ENCODE data around the gene FSCN2. TPM values are rescaled to one million over a fixed set of nuclear protein-coding genes. Genes with fewer than 3 reads are reported as not detected.

Gene FSCN2
- total and polyA plus RNA-seq, 2 of the 4 experiments (the other 2 are of a cell fraction), result 0.18 to 0.84 TPM

GRCh38 chr17:81528651-81529436, 667 bp downstream of the FSCN2 start:
- no peak for DNase-seq
- H2BK20ac ChIP-seq (ENCODE audit: low read depth, low read length), result no peak overlapping the region
- H3K27me3 ChIP-seq (ENCODE audit: control insufficient read depth, insufficient read depth, low read length), result peaks cover 9% of the 10 kb centered on the region
- no peaks in the 10 kb centered on the region for H3K4me1 ChIP-seq (ENCODE audit: control insufficient read depth, insufficient read depth, low read length)
- no peak for ATAC-seq (ENCODE audit: low read depth)
- no peak overlapping the region for H4K91ac ChIP-seq (ENCODE audit: insufficient read depth, low read depth, low read length)
- 90% methylated on average over 53 of the region's 62 CpGs; no CpG with 5 or more reads in 1 of the 2 experiments for WGBS, 2 experiments (ENCODE audit: extremely low coverage in 2 of 2, insufficient read length in 1 of 2)
- H2BK5ac ChIP-seq (ENCODE audit: low read depth, low read length, poor library complexity, severe bottlenecking), result no peak overlapping the region
- H3K79me1 ChIP-seq (ENCODE audit: low read depth in 1 of 2, low read length in 2 of 2), result no peaks in the 10 kb centered on the region
- H2AK9ac ChIP-seq (replicated peaks; ENCODE audit: low read depth, low read length, poor library complexity), result no peak overlapping the region
- H3K14ac ChIP-seq (replicated peaks; ENCODE audit: low read depth, low read length), result no peak overlapping the region
- H3K23ac ChIP-seq (ENCODE audit: low read depth, low read length), result no peak overlapping the region
- H3K9ac ChIP-seq (ENCODE audit: low read depth, low read length), result no peak overlapping the region
- TF ChIP-seq USF2 (IDR thresholded peaks at IDR 0.05; ENCODE audit: low read depth, low read length), result no peak
- TF ChIP-seq RFX5 (IDR thresholded peaks at IDR 0.05; ENCODE audit: low read depth, low read length), result no peak
- TF ChIP-seq MAZ (IDR thresholded peaks at IDR 0.05; ENCODE audit: borderline replicate concordance, low read depth, low read length), result no peak
- no peak for TF ChIP-seq MAFK (IDR thresholded peaks at IDR 0.05; ENCODE audit: low read depth, low read length)
- TF ChIP-seq POLR2A (IDR thresholded peaks at IDR 0.05; ENCODE audit: low read depth, low read length), result no peak
- no peak for TF ChIP-seq BHLHE40 (IDR thresholded peaks at IDR 0.05; ENCODE audit: low read depth, low read length)
- TF ChIP-seq RCOR1 (IDR thresholded peaks at IDR 0.05; ENCODE audit: insufficient replicate concordance, low read length), result no peak
- no peak for TF ChIP-seq CHD1 (IDR thresholded peaks at IDR 0.05; ENCODE audit: low read depth, low read length)
- TF ChIP-seq SMC3 (IDR thresholded peaks at IDR 0.05; ENCODE audit: low read depth, low read length), result no peak
- TF ChIP-seq NFE2L2 (IDR thresholded peaks at IDR 0.05; ENCODE audit: low read depth, low read length), result no peak
- TF ChIP-seq MXI1 (IDR thresholded peaks at IDR 0.05; ENCODE audit: borderline replicate concordance, low read depth, low read length), result no peak
- no peak for TF ChIP-seq CEBPB (IDR thresholded peaks at IDR 0.05; ENCODE audit: low read depth, low read length)
- TF ChIP-seq ELK1 (IDR thresholded peaks at IDR 0.05; ENCODE audit: borderline replicate concordance, low read depth, low read length), result no peak
- TF ChIP-seq FOS (IDR thresholded peaks at IDR 0.05; ENCODE audit: low read depth, low read length), result no peak
- TF ChIP-seq RAD21 (IDR thresholded peaks at IDR 0.05; ENCODE audit: low read length), result no peak
- H2AFZ ChIP-seq (replicated peaks; ENCODE audit: low read length, poor library complexity), result no peak overlapping the region
- H2BK15ac ChIP-seq (ENCODE audit: low read depth, low read length), result no peak overlapping the region
- H3K4me3 ChIP-seq (ENCODE audit: insufficient read depth, low read depth, low read length), result no peak overlapping the region
- POLR2A ChIA-PET (ENCODE audit: unreplicated experiment), result no interaction called here
- no peaks in the 10 kb centered on the region for H3K9me1 ChIP-seq (ENCODE audit: insufficient read depth, low read length)
- dilution Hi-C loops (cut with HindIII; ENCODE audit: low sequenced_read_pairs, unreplicated experiment), result no loop called here
- no peak overlapping the region for H2BK120ac ChIP-seq (ENCODE audit: low read depth, low read length)
- no peak overlapping the region for H3K4ac ChIP-seq (ENCODE audit: low read depth, low read length)
- no peak overlapping the region for H3K56ac ChIP-seq (ENCODE audit: extremely low read depth, insufficient read depth, low read length)
- in situ Hi-C loops (cut with MboI; ENCODE audit: low sequenced_read_pairs), result no loop called here
- CTCF ChIA-PET, result interaction anchor here (0.6 kb wide), 1 partner anchor 30 kb away, joined by 4 read pairs; no protein-coding TSS in a partner anchor
- no peak overlapping the region for H4K5ac ChIP-seq (ENCODE audit: low read depth, low read length)
- H4K8ac ChIP-seq (ENCODE audit: low read depth in 2 of 2, low read length in 2 of 2), result no peak overlapping the region
- no peak overlapping the region for H3K18ac ChIP-seq (ENCODE audit: low read depth, low read length)
- BruUV-seq (replicated peaks), result no TSS peak
- H3K4me2 ChIP-seq (ENCODE audit: low read depth, low read length), result no peak overlapping the region
- H3K9me3 ChIP-seq (ENCODE audit: control insufficient read depth, insufficient read depth, low read length), result no peaks in the 10 kb centered on the region
- no peak overlapping the region for H2AK5ac ChIP-seq (ENCODE audit: low read depth, low read length)
- intact Hi-C loops (cut with micrococcal nuclease), result no loop called here
- H3K36me3 ChIP-seq (ENCODE audit: control insufficient read depth, insufficient read depth, low read length), result no peaks in the 10 kb centered on the region
- peaks cover 6% of the 10 kb centered on the region for H4K20me1 ChIP-seq (ENCODE audit: insufficient read depth, low read length)
- H3K27ac ChIP-seq (ENCODE audit: insufficient read depth, low read length), result no peak overlapping the region

Measured in IMR-90 (cell line).